OCI-LY1 (cell line): ENCODE data around the gene KRTAP16-1.

Experiments used
- H2AFZ ChIP-seq: fragments of 200-600 bp; sonication (generic), shearing (Covaris generic); 2 replicates; pipeline ENCODE4 v1.6.0; 2014; ENCODE audit warnings: antibody characterized with exemption, mild to moderate bottlenecking, low read length
- H3F3A ChIP-seq: fragments of 200-600 bp; sonication (generic), shearing (Covaris generic); 2 replicates; pipeline ENCODE4 v1.6.0; 2014; ENCODE audit warnings: mild to moderate bottlenecking, antibody characterized with exemption, low read length, moderate library complexity; ENCODE audit not compliant: insufficient read depth
- H3K27ac ChIP-seq: fragments of 200-600 bp; sonication (generic); 2 replicates; pipeline ENCODE4 v1.5.1; 2014; ENCODE audit warnings: low read length, mixed run types, mild to moderate bottlenecking, low read depth; ENCODE audit not compliant: poor library complexity, severe bottlenecking
- H3K27me3 ChIP-seq: fragments of 200-600 bp; sonication (generic); 2 replicates; pipeline ENCODE4 v1.6.0; 2014; ENCODE audit warnings: antibody characterized with exemption, mild to moderate bottlenecking, low read length, moderate library complexity; ENCODE audit not compliant: insufficient read depth
- H3K36me3 ChIP-seq: fragments of 200-600 bp; sonication (generic); 2 replicates; pipeline ENCODE4 v1.6.1; 2014; ENCODE audit warnings: mild to moderate bottlenecking, antibody characterized with exemption, low read length, moderate library complexity, mixed read lengths; ENCODE audit not compliant: insufficient read depth
- H3K4me1 ChIP-seq: fragments of 200-600 bp; sonication (generic); 2 replicates; pipeline ENCODE4 v1.5.1; 2014; ENCODE audit warnings: mild to moderate bottlenecking, low read length, moderate library complexity; ENCODE audit not compliant: insufficient read depth, severe bottlenecking
- H3K4me2 ChIP-seq: fragments of 200-600 bp; sonication (generic), shearing (Covaris generic); 2 replicates; pipeline ENCODE4 v1.6.1; 2014; ENCODE audit warnings: low read length
- H3K4me3 ChIP-seq: fragments of 200-600 bp; sonication (generic); 2 replicates; pipeline ENCODE4 v1.5.1; 2014; ENCODE audit warnings: low read length, low read depth, mild to moderate bottlenecking, mixed read lengths; ENCODE audit not compliant: poor library complexity, severe bottlenecking
- H3K79me2 ChIP-seq: fragments of 200-600 bp; shearing (Covaris generic); 2 replicates; pipeline ENCODE4 v1.6.1; 2016; ENCODE audit warnings: mixed run types, low read length, mixed read lengths; ENCODE audit not compliant: insufficient read depth
- H3K9ac ChIP-seq: fragments of 200-600 bp; sonication (generic), shearing (Covaris generic); 2 replicates; pipeline ENCODE4 v1.6.1; 2014; ENCODE audit warnings: mild to moderate bottlenecking, low read length, mixed read lengths
- H3K9me2 ChIP-seq: fragments of 200-600 bp; sonication (generic), shearing (Covaris generic); 2 replicates; pipeline ENCODE4 v1.6.1; 2014; ENCODE audit warnings: low read depth, mild to moderate bottlenecking, low read length, mixed read lengths
- H3K9me3 ChIP-seq: fragments of 200-600 bp; shearing (Covaris generic); 2 replicates; pipeline ENCODE4 v1.6.1; 2014; ENCODE audit warnings: low read length, mixed read lengths
- H4K20me1 ChIP-seq: fragments of 200-600 bp; sonication (generic), shearing (Covaris generic); 2 replicates; pipeline ENCODE4 v1.6.0; 2016; ENCODE audit warnings: mild to moderate bottlenecking, low read length; ENCODE audit not compliant: insufficient read depth
- CTCF ChIP-seq: fragments of 200-600 bp; sonication (generic), shearing (Covaris generic); IDR thresholded peaks from 2 replicates; pipeline ENCODE4 v1.5.1; 2017; ENCODE audit warnings: mild to moderate bottlenecking, antibody characterized with exemption, low read length, moderate library complexity, mixed read lengths
- EZH2 ChIP-seq: fragments of 200-600 bp; sonication (generic), shearing (Covaris generic); IDR thresholded peaks from 2 replicates; pipeline ENCODE4 v1.8.0; 2017; ENCODE audit warnings: borderline replicate concordance, mixed run types, mild to moderate bottlenecking, antibody characterized with exemption, low read length, moderate library complexity, mixed read lengths

The KRTAP16-1 gene

GRCh38 chr17:41329279-41329948 is 20.3 kb upstream of the KRTAP16-1 start:
- H3K4me3 ChIP-seq, result no peak overlapping the region
- H2AFZ ChIP-seq, result no peak overlapping the region
- H3K9ac ChIP-seq, result no peak overlapping the region

GRCh38 chr17:41328207-41328606 is 19.1 kb upstream of the KRTAP16-1 start:
- Histone ChIP-seq H3K79me2 (no peaks in the 10 kb centered on the region), H3K27me3 (no peaks in the 10 kb centered on the region), H3K4me1 (no peaks in the 10 kb centered on the region), H3K4me3 (no peak overlapping the region), H3K9me3 (no peaks in the 10 kb centered on the region), H3K36me3 (no peaks in the 10 kb centered on the region), H4K20me1 (no peaks in the 10 kb centered on the region), H3K27ac (no peak overlapping the region), H3K9ac (no peak overlapping the region), H3F3A (no peaks in the 10 kb centered on the region), H3K4me2 (no peak overlapping the region), H2AFZ (no peak overlapping the region), H3K9me2 (no peaks in the 10 kb centered on the region)
- TF ChIP-seq CTCF (no peak), EZH2 (no peak)

More at GRCh38 chr17:41329279-41329948, 20.3 kb upstream of the KRTAP16-1 start:
- H3F3A ChIP-seq, result no peaks in the 10 kb centered on the region
- TF ChIP-seq EZH2, result no peak
- peak; percentile 31; the same call in 1 of the 2 replicates for TF ChIP-seq CTCF
- H3K36me3 ChIP-seq, result no peaks in the 10 kb centered on the region
- no peaks in the 10 kb centered on the region for H3K9me3 ChIP-seq
- H3K9me2 ChIP-seq, result no peaks in the 10 kb centered on the region
- no peak overlapping the region for H3K27ac ChIP-seq
- no peaks in the 10 kb centered on the region for H3K4me1 ChIP-seq
- H3K79me2 ChIP-seq, result no peaks in the 10 kb centered on the region
- no peaks in the 10 kb centered on the region for H3K27me3 ChIP-seq
- no peaks in the 10 kb centered on the region for H4K20me1 ChIP-seq
- H3K4me2 ChIP-seq, result no peak overlapping the region

- Histone ChIP-seq H4K20me1 (no peaks in the 10 kb centered on the region), H3K9me2 (no peaks in the 10 kb centered on the region), H3K36me3 (no peaks in the 10 kb centered on the region), H3K4me3 (no peak overlapping the region), H2AFZ (no peak overlapping the region), H3K9ac (no peak overlapping the region), H3K4me1 (no peaks in the 10 kb centered on the region), H3F3A (no peaks in the 10 kb centered on the region), H3K4me2 (no peak overlapping the region), H3K27me3 (no peaks in the 10 kb centered on the region), H3K9me3 (no peaks in the 10 kb centered on the region), H3K79me2 (no peaks in the 10 kb centered on the region), H3K27ac (no peak overlapping the region)
- TF ChIP-seq EZH2 (no peak), CTCF (no peak)
Measured at GRCh38 chr17:41327411-41328120, 18.5 kb upstream of the KRTAP16-1 start.
